22Rv1 (cell line): ENCODE measurements around the gene ZNF607.
"Not testable (repeated sequence)": the region's sequence is repeated elsewhere in the genome, so short reads cannot be mapped to it uniquely, and the experiment has no call there.

ENCODE experiments used
- H3K27ac ChIP-seq: fragments of 450-650 bp; 2 replicates; pipeline ENCODE4 v1.5.1; 2017
- ZFX ChIP-seq: fragments of 450-650 bp; IDR thresholded peaks from 2 replicates; pipeline ENCODE4 v1.6.1; 2017; ENCODE audit warnings: antibody characterized with exemption, borderline replicate concordance
- TF ChIP-seq, protein P1 (sequence below): fragments of 450-650 bp; IDR thresholded peaks from 2 replicates; pipeline ENCODE4 v1.5.1; 2017; ENCODE audit warnings: mild to moderate bottlenecking

ZNF607 gene

DNA sequence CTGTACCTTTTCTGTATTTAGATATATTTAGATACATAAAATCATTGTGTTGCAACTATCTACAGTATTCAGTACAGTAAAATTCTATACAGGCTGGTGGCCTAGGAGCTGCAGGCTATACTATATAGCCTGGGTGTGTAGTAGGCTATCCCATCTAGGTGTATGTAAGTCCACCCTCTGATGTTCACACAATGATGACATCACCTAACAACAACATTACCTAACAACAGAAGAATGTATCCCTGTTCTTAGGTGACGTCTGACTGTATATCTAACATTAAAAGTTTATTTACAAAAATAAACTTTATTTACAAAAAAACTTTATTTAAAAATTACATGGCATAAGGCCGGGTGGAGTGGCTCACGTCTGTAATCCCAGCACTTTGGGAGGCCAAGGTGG, 36.0 kb downstream of the ZNF607 start:
- H3K27ac ChIP-seq, result no peak overlapping the region
- TF ChIP-seq, protein P1, sequence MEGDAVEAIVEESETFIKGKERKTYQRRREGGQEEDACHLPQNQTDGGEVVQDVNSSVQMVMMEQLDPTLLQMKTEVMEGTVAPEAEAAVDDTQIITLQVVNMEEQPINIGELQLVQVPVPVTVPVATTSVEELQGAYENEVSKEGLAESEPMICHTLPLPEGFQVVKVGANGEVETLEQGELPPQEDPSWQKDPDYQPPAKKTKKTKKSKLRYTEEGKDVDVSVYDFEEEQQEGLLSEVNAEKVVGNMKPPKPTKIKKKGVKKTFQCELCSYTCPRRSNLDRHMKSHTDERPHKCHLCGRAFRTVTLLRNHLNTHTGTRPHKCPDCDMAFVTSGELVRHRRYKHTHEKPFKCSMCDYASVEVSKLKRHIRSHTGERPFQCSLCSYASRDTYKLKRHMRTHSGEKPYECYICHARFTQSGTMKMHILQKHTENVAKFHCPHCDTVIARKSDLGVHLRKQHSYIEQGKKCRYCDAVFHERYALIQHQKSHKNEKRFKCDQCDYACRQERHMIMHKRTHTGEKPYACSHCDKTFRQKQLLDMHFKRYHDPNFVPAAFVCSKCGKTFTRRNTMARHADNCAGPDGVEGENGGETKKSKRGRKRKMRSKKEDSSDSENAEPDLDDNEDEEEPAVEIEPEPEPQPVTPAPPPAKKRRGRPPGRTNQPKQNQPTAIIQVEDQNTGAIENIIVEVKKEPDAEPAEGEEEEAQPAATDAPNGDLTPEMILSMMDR, result no peak
- TF ChIP-seq ZFX, result no peak

GRCh38 chr19:37669450-37669914, 50.1 kb downstream of the ZNF607 start:
- H3K27ac ChIP-seq, result no peak overlapping the region
- no peak for TF ChIP-seq ZFX
- TF ChIP-seq, protein P1, result no peak

GRCh38 chr19:37657157-37657556, 62.4 kb downstream of the ZNF607 start:
- H3K27ac ChIP-seq, result not testable (repeated sequence)

DNA sequence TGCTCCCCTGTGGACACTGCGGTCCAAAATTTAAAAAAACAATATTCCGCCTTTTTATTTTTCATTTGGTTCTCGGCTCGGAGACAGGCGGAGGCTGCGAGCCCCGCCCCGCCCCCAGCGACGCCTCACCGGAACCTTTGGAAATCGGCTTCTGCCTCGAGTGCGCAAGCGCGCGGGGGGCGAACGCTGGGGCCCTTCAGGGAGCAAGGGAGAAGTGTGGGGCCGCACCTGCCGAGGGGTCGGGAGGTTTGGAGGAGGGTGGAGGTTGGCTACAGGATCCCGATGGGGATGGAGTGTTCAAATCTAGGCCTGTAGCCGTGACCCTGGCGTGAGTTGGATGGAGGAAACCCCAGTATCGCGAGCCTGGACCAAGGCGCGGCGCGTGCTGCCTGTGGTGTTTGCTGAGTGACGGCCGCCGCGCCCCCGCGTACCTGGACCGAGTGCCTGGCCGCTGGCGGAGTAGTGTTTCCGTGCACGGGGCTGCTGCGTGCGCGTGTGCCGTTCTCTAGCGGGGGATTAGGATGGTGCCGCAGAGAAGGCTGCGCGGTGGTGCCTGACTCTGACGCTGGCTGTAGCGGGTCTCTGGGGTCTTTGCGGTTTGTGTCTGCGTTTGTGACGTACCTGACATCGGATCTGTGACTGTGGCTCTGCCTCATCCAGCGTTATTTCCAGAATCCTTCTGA, 63.7 kb downstream of the ZNF607 start:
- TF ChIP-seq, protein P1, result no peak
- TF ChIP-seq ZFX, result no peak
- H3K27ac ChIP-seq, result peak overlapping the region; percentile 93

GRCh38 chr19:37655301-37655688, 64.3 kb downstream of the ZNF607 start, which contains the start of gene ZFP30:
Gene ZFP30, minus strand, starts transcription at chr19:37655465. Its CDS starts 7,643 bp downstream, at chr19:37647822.
- H3K27ac ChIP-seq, result peak within 1 kb of the TSS; percentile 93
- no peak for TF ChIP-seq ZFX
- TF ChIP-seq, protein P1, result no peak

GRCh38 chr19:37654629-37655300, 64.8 kb downstream of the ZNF607 start:
- H3K27ac ChIP-seq, result peak overlapping the region; percentile 93

GRCh38 chr19:37654118-37654517, 65.4 kb downstream of the ZNF607 start:
- TF ChIP-seq, protein P1, result no peak
- TF ChIP-seq ZFX, result no peak
- H3K27ac ChIP-seq, result peak overlapping the region; percentile 93

More at GRCh38 chr19:37654629-37655300, 64.8 kb downstream of the ZNF607 start:
- TF ChIP-seq, protein P1, result no peak
- TF ChIP-seq ZFX, result no peak
